Activated gamma-delta T cell treated with anti-CD3 and anti-CD28 coated beads, Interleukin-2, amount 50 U/mL, for 16 hours (primary cell): ENCODE results near the gene SLC7A14.

Experiments
- DNase-seq: peaks from one replicate; pipeline ENCODE4 v3.0.0-alpha.2; 2020; ENCODE audit warnings: low read depth

SLC7A14 gene

GRCh38 chr3:170496868-170497140 is 89.1 kb downstream of the SLC7A14 start:
- no peak for DNase-seq

DNA sequence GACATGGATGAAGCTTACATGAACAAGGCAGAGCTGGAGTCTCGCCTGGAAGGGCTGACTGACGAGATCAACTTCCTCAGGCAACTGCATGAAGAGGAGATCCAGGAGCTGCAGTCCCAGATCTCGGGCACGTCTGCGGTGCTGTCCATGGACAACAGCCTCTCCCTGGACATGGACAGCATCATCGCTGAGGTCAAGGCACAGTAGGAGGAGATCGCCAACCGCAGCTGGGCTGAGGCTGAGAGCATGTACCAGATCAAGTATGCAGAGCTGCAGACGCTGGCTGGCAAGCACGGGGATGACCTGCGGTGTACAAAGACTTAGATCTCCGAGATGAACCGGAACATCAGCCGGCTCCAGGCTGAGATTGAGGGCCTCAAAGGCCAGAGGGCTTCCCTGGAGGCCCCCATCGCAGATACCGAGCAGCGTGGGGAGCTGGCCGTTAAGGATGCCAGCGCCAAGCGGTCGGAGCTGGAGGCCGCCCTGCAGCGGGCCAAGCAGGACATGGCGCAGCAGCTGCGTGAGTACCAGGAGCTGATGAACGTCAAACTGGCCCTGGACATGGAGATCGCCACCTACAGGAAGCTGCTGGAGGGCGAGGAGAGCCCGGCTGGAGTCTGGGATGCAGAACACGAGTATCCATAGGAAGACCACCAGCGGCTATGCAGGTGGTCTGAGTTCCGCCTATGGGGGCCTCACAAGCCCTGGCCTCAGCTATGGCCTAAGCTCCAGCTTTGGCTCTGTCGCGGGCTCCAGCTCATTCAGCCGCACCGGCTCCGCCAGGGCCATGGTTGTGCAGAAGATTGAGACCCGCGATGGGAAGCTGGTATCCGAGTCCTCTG is 89.6 kb downstream of the SLC7A14 start:
- no peak for DNase-seq

DNA sequence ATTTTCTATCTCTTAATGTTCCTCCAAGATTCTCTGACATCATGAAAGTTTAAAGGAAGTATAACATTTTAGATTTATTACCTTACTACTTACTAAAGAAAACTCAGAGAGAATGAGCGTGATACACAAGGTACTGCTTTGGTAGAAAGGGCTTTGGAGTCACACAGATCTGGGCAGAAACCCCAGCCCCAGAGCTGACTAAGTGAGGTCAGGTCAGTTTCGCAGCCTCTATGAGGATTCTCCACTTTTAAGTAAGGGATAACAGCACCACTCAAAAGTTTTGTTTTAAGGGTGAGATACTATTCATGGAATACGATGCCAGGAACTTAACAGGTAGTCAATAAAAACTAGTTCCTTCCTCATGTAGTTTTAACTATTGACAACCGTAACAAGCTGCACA is 91.1 kb downstream of the SLC7A14 start:
- DNase-seq, result no peak

DNA sequence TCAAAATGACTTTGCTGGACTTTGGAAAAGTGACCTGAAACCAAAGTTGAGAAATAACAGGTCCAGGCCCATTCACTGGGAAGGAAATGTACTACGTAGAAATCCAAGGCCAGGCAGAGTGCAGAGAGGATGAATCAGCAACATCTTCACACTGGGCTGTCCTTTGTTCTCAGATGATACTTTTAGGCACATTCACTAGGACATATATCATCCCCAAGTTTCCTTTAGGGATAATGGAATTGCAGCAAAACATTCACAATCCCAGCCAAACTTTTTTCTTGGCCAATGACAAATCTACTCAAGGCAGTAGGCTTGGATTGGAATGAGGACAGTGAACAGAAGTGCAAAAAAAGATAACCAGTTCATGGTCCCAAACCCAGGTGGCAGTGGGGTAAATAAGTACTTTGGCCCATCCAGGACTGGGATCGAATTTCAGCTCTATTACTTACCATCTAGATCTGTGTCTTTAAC is 92.1 kb downstream of the SLC7A14 start:
- no peak for DNase-seq

DNA sequence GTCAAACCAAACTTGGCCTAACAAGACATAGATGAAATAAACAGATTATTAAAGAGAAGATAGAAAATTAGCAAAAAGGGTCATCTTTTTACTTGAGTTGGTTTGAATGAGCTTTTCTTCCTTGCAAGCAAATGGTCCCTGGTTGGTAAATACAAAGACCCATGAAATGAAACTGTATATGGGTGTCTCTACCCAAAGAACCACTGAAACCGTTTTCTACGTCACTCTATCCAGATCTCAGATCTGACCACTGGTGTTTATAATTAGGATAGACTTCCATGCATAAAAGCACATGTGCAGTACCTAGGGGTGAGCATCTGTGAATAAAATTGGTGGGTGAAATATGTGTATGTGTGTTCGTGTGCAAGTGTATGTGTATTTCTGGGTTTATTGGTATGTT is 94.0 kb downstream of the SLC7A14 start:
- DNase-seq, result no peak

DNA sequence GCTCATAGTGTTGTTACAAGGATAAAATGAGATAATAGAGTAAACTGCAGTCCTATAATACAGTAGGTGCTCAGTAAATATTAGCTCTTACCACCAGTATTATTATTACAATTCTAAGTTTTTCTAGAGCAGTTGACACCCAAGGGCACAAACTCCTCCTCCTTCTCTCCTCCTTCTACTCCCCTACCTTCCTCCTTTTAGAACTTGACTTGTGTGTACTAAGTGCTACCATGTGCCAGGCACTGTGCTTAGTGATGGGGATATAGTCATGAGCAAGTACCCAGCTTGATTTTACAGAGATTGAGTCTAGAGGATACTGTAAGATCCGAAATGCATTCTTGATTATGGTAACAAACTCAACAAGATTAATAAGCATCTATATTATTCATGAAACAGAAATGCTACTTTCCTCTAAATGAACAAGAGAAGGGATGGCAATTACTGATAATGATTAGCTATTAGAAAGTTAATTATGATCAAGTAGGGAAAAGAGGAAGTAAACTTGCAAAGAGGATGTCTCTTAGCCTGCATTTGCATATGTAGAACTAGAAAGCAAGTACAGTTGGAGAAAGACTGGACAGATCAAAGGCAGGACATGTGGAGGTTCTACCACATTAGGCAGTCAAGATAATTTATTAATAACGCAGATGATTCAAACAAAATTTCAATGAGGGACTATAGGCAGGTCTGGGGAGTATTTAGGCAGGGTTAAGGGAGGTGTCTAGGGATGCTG is 94.9 kb downstream of the SLC7A14 start:
- DNase-seq, result no peak

- DNase-seq, result no peak
Observed at GRCh38 chr3:170488802-170489201, 97.1 kb downstream of the SLC7A14 start.

DNA sequence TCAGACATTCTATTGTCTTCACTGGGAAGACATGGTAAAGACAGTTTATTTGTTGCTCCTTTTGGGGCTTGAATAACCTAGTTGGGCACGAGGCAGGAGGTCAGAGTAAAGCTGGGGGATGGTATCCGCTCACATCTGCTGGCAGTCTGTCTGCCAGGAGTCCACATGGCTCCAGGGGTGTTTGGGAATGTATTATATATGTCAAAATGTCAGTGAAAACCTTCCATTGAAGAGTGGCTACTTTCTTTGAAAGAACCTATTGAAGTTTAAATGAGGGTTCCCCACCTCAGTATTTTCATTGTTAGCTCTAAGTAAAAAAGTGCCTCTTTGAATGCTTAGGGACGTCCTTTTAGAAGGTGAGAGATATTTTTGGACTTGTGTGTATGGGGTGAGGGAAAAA is 98.8 kb downstream of the SLC7A14 start:
- DNase-seq, result no peak

DNA sequence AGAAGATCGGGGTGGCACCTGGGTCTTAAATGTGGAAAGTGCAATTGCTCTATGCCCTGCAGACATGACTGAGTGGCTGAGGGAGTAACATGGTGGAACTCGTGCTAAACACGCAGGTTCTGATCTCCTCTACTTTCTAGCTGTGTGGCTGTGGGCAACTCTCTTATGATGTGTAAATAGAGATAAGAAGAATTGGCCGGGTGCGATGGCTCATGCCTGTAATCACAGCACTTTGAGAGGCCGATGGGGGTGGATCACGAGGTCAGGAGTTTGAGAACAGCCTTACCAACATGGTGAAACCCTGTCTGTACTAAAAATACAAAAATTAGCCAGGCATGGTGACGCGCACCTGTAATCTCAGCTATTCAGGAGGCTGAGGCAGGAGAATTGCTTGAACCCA is 99.5 kb downstream of the SLC7A14 start:
- no peak for DNase-seq

DNA sequence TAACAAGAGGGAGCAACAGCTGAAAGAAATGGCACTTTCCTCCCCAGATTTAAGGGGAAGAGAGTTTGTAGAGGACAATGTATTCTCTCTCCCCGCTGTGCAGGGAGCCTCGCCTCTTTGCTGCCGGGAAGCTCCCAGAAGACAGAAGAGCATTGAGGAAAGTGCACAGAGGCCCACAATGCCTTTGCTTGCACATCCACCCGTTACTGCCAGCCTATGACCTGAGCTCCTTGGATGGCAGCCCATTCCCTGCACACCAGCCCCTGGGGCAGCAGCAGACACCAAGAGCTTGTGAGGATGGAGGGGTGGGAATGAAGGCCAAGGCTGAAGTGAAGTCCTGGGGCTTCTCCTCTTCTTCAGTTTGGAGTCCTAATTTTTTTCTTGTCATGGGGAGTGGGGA is 100.2 kb downstream of the SLC7A14 start:
- DNase-seq, result no peak

- no peak for DNase-seq
Observed at GRCh38 chr3:170485294-170485693, 100.6 kb downstream of the SLC7A14 start.

- no peak for DNase-seq
Observed at GRCh38 chr3:170484869-170485268, 101.0 kb downstream of the SLC7A14 start.

- no peak for DNase-seq
Observed at GRCh38 chr3:170483485-170484262, 102.2 kb downstream of the SLC7A14 start.

DNA sequence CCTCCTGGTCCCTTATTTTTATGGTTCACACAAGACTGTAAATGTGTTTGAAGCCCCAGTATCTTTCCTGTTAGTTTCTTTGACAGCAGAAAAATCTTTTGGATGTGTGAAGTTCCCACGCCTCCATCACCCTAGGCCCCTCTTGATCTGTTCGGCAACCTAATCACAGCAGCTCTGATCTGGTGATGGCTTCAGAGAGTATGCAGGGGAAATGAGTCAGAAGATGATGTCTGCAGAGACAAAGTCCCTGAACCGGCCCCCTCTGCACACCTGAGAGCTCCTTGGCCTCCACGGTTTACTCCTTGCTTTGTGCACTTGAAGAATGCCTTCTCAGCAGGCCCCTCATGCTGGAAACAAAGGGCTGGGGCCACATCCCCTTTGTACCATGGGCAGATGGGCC is 103.7 kb downstream of the SLC7A14 start:
- no peak for DNase-seq

DNA sequence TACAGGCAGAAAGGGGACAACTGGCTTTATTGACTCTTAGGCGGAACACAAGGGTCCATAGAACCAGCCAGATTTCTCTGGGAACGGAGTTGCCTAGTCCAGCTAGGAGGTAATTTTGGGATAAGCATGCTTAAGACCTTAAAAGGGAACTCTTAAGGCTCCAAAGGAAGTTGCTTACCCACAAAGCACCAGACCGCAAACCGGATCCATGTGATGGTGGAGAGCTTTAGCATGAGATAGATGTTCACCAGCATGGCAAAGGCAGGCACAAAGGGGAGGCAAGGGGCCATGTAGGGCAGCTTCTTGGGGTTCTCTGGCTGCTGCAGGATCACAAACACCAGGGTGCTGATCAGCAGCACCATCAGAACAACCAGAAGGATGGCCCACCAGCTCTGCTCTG is 105.8 kb downstream of the SLC7A14 start:
- no peak for DNase-seq

GRCh38 chr3:170477395-170477794 is 108.5 kb downstream of the SLC7A14 start:
- DNase-seq, result no peak

DNA sequence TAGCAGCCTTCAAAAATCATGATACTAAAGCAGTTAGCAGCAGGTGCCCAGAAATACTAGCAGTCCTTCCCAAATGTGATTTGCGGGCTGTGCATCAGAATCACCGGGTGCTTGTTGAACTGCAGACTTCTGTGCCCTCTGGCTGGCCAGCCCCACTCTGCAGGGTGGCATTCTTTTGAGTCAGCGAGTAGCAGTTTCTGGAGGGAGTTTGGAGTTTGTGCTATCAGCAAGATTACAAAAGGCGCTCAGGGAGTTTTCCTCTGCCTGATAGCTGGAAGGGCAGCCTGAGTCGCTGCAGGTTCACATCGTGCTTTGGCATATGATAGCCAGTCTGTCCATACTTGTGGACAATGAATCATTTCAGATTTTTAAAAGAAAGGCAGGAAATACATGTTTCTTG is 109.6 kb downstream of the SLC7A14 start:
- no peak for DNase-seq

GRCh38 chr3:170475092-170475685 is 110.7 kb downstream of the SLC7A14 start:
- no peak for DNase-seq

DNA sequence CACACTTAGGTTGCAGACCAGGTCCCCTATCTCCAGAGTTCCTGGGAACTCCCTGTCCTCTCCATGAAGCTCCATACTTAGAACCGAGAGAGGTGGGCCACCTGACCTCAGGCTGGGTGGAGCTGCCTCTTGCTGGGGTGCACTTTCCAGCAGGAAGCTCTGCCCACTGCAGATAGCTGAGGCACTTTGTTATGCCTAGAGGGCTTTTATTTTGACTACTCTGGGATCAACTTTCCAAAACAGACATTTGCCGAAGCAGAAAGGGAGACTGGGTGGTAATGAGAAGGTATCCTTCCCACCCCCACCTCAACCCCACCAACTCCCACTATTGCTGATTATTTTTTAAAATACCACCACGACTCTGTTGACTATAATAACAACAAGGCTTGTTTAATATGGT is 112.5 kb downstream of the SLC7A14 start:
- no peak for DNase-seq

GRCh38 chr3:170471149-170471548 is 114.7 kb downstream of the SLC7A14 start:
- no peak for DNase-seq

- no peak for DNase-seq
Observed at GRCh38 chr3:170470063-170471016, 115.5 kb downstream of the SLC7A14 start.
